ENCODE results near the gene C19orf33.
"Not testable (repeated sequence)": the region's sequence is repeated elsewhere in the genome, so short reads cannot be mapped to it uniquely, and the experiment has no call there.

Gene C19orf33

DNA sequence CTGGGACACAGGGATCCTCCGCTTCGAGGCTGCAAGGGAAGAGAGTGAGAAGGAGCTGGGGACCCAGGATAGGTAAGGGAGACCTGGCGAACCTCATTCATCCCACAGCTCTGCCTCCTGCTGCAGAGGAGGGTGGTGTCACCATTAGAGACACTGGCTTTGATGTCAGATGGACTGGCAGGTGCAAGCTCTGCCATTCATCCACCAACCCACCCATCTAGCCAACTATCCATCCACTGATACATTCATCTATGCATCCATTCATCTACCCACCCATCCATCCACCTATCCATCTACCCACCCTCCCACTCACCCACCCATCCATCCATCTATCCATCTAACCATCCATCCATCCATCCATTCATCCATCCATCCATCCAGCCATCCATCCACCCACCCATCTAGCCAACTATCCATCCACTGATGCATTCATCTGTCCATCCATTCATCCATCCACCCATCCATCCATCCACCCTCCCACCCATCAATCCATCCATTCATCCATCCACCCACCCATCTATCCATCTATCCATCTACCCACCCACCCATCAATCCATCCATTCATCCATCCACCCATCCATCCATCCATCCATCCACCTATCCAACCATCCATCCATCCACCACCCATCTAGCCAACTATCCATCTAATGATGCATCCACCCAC is 5.7 kb downstream of the C19orf33 start:
- no peak for DNase-seq

DNA sequence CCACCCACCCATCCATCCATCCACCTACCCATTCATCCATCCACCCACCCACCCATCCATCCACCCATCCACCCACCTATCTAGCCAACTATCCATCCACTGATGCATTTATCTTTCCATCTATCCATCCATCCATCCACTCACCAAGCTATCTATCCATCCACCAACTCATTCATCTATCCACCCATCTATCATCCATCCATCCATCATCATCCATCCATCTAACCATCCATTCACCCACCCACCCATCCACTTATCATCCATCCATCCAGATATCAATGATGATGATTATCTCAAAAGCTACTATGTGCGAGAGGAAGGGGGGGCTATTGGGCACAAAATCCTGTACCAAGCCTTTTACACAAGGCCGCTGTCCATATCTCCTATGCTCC is 6.2 kb downstream of the C19orf33 start:
- no peak for DNase-seq

DNA sequence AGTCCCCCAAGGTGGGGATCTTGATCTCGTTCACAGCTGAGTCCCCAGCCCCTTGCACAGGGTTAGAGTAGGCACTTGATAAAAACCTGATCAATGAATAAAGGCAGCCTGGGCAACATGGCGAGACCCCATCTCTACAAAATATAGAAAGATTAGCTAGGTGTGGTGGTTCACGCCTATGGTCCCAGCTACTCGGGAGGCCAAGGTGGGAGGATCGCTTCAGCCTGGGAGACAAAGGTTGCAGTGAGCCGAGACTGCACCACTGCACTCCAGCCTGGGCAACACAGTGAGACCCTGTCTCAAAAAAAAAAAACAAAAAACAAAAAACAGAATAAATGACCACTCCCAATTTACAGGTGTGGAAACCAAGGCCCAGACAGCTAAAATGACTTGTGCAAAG is 6.9 kb downstream of the C19orf33 start:
- no peak for DNase-seq

- peak; percentile 95 for DNase-seq
Measured at GRCh38 chr19:38315657-38316476, 11.8 kb downstream of the C19orf33 start, which contains the start of gene YIF1B. YIF1B (minus strand) TSS chr19:38315947; CDS start chr19:38315917, 30 bp downstream.

DNA sequence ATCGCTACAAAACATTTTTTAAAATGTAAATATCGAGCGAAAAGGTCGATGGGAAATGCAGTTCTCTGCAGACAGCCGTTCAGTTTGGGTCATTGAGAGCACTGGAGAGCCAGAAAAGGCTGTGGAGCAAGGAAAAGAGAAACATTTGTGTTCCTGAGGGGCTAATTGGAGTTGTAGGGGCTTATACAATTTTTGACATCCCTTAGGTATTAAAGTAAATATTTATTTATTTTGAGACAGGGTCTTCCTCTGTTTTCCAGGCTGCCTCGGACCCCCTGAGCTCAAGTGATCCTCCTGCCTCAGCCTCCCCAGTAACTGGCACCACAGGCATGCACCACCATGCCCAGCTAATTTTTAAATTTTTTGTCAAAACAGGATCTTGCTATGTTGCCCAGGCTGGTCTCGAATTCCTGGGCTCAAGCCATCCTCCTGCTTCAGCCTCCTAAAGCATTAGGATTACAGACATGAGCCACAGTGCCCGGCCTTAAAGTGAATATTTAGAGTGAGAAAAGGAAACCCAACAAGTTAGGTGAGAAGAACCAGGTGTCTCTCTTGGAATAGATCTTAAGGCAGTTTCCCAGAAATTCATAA is 12.5 kb downstream of the C19orf33 start:
- no peak for DNase-seq

DNA sequence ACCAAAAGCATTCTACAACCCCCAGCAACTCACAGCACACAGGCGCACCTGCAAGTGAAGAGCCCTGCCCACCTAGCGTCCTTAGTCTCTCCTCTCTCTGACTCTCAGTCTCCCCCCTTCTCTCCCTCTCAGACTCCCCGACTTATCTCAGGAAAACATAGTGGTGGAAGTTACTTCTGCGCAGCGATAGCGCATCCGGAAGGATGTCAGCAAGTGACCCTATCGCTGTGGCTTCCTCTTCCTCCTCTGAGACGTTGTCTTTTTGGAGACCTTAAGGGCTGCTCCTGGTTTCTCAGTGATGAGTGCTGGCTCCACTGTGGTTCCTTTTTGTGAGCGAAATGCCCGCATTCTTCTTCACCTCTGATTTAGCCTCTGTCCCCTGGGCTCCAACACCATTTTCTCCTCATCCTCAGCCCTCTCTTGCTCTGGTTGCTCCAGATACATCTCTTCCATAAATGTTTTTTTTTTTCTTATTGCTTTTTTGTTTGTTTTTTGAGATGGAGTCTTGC is 13.1 kb downstream of the C19orf33 start:
- peak; percentile 29 for DNase-seq

DNA sequence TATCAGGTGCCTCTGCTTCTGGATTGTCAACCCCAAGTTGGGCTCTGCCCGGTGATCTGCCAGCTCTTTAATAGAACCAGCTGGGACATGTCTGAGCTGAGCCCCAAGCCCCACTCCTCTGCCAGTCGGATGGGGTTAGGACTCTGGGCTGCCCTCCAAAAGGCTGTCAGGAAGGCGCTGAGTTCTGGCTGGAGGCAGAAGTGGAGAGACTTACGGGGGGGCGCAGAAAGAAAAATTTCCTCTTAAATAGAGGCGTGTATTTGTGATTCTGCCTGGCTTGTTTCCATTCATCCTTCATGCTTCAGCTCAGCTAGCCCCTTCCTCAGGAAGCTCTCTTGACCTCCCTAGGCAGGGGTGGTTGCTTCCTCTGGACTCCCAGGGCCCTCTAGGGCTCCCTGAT is 14.6 kb downstream of the C19orf33 start:
- no peak for DNase-seq

DNA sequence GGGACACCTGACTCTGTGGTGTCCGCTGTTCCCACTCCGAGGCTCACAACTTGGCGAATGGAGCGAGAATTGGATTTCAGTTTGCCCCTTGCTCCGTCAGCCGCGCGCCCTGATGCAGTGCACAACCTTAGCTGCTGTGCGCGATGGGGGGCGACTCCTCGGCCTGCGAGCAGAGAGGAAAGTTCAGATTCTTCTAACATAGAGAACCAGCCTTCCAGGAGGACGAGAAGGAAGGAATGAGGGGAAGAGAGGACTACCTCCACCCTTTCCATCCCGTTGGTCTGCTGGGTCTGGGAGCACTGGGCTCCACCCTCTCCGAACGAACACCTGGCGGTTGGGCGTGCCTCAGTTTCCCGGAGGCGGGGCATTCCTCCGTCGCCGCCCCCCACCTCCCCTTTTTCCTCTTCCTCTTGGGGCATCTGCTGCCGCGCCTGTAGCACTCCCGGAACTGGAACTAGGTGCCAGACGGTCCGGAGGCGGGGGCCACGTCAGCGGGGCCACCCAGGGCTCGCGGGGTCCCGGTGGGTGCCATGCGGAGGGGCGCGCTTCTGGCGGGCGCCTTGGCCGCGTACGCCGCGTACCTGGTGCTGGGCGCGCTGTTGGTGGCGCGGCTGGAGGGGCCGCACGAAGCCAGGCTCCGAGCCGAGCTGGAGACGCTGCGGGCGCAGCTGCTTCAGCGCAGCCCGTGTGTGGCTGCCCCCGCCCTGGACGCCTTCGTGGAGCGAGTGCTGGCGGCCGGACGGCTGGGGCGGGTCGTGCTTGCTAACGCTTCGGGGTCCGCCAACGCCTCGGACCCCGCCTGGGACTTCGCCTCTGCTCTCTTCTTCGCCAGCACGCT is 15.6 kb downstream of the C19orf33 start, which contains the start of gene KCNK6:
KCNK6 (plus strand) TSS at position 425 of the 838 bp plus-strand sequence; CDS start at position 531, 106 bp downstream.
- DNase-seq: peak; percentile 53

DNA sequence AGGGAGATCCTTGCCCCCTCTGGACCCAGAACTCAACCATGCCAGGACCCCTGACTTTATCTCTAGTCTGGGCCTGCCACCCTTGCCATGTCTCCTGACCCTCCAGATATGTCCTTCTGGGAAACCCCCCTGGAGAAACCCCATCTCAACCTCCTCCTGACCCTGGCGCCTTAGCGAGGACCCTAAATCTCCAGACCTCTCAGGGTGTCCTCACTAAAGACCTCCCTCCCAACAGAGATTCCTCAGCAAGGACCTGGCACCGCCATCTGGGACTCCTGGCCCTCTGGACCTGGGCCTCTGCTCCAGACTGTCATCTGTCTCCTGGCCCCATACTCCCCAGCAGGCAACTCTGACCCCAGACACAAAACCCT is 16.9 kb downstream of the C19orf33 start:
- no peak for DNase-seq

GRCh38 chr19:38321646-38322196 is 17.7 kb downstream of the C19orf33 start:
- no peak for DNase-seq

DNA sequence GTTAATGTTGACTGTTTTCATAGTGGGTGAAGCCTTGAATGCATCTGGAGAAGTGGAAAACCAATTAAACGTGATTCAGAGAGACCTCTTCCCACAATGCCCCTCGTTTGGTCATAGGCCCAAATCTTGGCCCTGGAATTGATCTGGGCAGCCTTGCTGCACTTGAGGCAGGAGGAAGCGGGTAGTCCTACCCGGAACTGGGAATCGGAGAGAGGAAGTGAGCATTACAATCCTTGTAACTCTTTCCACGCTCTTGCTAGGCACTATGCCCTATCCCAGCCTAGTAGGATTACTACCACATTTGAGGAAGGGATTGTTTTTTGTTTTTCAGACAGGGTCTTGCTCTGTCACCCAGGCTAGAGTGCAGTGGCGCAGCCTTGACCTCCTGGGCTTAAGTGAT is 19.2 kb downstream of the C19orf33 start:
- no peak for DNase-seq

GRCh38 chr19:38324431-38324830 is 20.4 kb downstream of the C19orf33 start:
- no peak for DNase-seq

DNA sequence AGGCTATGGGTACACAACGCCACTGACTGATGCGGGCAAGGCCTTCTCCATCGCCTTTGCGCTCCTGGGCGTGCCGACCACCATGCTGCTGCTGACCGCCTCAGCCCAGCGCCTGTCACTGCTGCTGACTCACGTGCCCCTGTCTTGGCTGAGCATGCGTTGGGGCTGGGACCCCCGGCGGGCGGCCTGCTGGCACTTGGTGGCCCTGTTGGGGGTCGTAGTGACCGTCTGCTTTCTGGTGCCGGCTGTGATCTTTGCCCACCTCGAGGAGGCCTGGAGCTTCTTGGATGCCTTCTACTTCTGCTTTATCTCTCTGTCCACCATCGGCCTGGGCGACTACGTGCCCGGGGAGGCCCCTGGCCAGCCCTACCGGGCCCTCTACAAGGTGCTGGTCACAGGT is 22.5 kb downstream of the C19orf33 start:
- no peak for DNase-seq

DNA sequence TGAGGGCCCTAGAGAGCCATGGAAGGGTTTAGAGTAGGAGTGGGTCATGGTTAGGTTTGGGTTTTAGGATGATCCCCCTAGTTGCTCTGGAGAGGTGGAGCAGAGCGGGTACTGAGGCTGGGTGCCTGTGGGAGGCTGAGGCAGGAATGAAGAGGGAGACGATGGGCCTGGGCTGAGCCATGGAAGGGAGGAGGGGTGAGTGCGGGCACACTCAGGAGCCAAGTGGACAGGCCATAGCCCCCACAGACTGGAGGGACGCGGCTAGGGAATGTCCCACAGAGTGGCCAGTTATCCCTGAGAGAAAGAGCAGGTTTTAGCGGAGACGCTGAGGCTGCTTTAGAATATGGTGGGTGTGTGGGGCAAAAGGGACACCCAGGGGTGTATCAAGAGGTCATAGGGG is 25.6 kb downstream of the C19orf33 start:
- no peak for DNase-seq

GRCh38 chr19:38331728-38332127 is 27.7 kb downstream of the C19orf33 start:
- DNase-seq: no peak

- no peak for DNase-seq
Measured at GRCh38 chr19:38333245-38333644, 29.2 kb downstream of the C19orf33 start.

DNA sequence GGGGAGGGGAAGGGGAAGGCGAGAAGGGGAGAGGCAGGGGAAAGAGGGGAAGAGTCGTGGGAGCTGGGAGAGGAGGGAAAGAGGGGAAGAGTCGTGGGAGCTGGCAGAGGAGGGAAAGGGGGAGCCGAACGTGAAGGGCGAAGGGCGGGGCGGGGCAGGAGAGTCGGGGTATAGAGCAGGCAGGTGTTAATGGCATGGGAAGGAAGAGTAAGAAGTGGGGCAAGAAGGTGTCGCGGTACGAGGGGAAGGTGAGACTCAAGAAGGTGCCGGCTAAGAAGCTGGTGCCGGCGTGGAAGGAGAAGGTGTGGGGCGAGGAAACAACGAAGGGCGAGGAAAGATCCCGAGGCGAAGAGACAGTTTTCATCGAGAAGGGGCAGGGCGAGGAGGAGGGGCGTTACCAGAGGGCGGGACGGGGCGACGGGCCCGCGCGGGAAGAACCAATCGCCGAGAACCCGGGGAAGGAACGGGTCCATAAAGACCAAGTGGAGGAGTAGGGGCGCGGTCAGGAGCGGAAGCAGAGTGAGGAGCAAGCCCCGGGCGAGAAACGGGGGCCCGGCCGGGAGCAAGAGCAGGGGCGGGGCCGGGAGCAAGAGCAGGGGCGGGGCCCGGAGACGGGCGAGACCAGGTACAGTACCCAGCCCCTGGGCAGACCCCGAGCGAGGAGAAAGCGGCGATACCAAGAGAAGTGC is 32.0 kb downstream of the C19orf33 start:
- peak; percentile 97 for DNase-seq

DNA sequence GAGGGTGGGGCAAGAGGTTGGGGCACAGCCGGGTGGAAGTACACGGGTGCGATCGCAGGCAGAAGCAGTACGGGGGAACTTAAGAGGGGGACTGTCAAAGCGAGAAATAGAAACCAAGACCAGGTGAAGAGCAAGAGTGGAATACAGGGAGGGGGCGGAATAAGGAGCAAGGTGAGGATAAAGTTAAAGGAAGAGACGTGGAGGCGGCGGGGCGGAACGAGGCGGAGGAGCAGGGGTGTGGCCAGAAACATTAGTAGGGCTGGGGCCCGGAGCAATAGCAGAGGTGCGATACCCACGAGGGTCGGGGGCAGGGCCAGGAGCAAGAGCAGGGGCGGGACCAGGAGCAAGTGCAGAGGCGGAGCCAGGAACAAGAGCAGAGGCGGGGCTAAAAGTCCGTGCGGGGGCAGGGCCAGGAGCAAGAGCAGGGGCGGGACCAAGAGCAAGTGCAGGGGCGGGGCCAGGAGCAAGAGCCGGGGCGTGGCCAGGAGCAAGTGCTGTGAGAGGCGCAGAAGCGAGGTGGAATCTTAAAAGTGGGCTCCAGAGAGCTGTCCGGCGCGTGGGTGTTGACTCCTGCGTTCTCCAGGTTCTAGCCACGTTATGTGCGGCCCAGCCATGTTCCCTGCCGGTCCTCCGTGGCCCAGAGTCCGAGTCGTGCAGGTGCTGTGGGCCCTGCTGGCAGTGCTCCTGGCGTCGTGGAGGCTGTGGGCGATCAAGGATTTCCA is 32.7 kb downstream of the C19orf33 start:
- peak; percentile 96 for DNase-seq

GRCh38 chr19:38337360-38337653 is 33.3 kb downstream of the C19orf33 start:
- DNase-seq: no peak

- not testable (repeated sequence) for DNase-seq
Measured at GRCh38 chr19:38339011-38339410, 35.0 kb downstream of the C19orf33 start.

- DNase-seq: no peak
Measured at GRCh38 chr19:38340927-38341326, 36.9 kb downstream of the C19orf33 start.
